Osteocyte (in vitro differentiated cells): ENCODE results near the gene FOSL1. TPM values are rescaled to one million over a fixed set of nuclear protein-coding genes. Genes with fewer than 3 reads are reported as not detected.
A peak's percentile ranks its signal among the peaks of the same experiment; 100 is the strongest.

Experiments used
- DNase-seq: peaks from one replicate; pipeline ENCODE4 v3.0.0; 2021; ENCODE audit warnings: mixed read lengths; ENCODE audit not compliant: unreplicated experiment; ENCODE audit errors: extremely low spot score
- H3K27ac Mint-ChIP-seq: one replicate; pipeline ENCODE4 v1.8.0; 2021; ENCODE audit warnings: mild to moderate bottlenecking, mixed read lengths; ENCODE audit not compliant: unreplicated experiment
- H3K27me3 Mint-ChIP-seq: one replicate; pipeline ENCODE4 v1.8.0; 2021; ENCODE audit warnings: mixed read lengths; ENCODE audit not compliant: unreplicated experiment
- H3K36me3 Mint-ChIP-seq: one replicate; pipeline ENCODE4 v1.8.0; 2021; ENCODE audit warnings: mixed read lengths; ENCODE audit not compliant: unreplicated experiment
- H3K4me1 Mint-ChIP-seq: one replicate; pipeline ENCODE4 v1.8.0; 2021; ENCODE audit warnings: mixed read lengths; ENCODE audit not compliant: unreplicated experiment
- H3K4me3 Mint-ChIP-seq: one replicate; pipeline ENCODE4 v1.8.0; 2021; ENCODE audit warnings: mild to moderate bottlenecking, moderate library complexity, mixed read lengths; ENCODE audit not compliant: unreplicated experiment
- H3K9me3 Mint-ChIP-seq: one replicate; pipeline ENCODE4 v1.8.0; 2021; ENCODE audit warnings: mixed read lengths; ENCODE audit not compliant: unreplicated experiment
- total RNA-seq: library from RNA; stranded (reverse); gene quantifications from 2 replicates; pipeline ENCODE4 v1.2.1, GENCODE V29; 2021
- TF ChIP-seq, protein P1 (sequence below): fragments of 200-600 bp; sonication (generic); IDR thresholded peaks from 2 replicates; pipeline ENCODE4 v1.5.0; 2021; ENCODE audit warnings: antibody characterized with exemption, mild to moderate bottlenecking, moderate library complexity

Gene FOSL1
- total RNA-seq, 1 donor from 2014 or later: 38.0 TPM

DNA sequence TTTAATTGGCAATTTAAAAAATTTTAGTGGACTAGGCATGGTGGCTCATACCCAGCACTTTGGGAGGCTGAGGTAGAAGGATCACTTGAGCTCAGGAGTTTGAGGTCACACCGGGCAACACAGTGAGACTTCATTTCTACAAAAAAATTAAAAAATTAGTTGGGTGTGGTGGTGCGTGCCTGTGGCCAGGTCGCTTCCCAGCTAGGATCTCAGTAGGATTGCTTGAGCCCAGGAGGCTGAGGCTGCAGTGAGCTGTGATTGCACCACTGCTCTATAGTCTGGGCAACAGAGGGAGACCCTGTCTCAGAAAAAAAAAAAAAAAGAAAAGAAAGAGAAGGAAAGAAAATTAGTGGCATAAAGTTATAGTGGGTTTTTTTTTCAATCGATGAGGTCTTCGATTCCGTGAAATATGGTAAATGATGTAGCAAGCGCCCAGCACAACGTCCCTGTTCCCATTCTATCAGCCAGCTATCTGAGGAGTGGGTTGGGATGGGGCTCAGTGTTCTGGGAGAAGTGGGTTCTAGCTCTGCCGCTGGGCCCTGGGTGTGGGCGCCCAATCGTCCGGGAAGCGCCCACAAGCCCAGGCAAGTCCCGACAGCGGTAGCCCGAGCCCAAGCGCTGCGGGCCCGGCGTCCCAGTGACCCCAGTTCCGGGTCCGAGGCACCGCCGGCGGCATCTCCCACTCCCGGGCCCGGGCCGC is 1.4 kb downstream of the FOSL1 start:
- Mint-ChIP-seq H3K9me3 (no peaks in the 10 kb centered on the region), H3K27ac (peak overlapping the region; percentile 97), H3K27me3 (no peaks in the 10 kb centered on the region), H3K4me1 (peaks cover 63% of the 10 kb centered on the region), H3K4me3 (peak overlapping the region; percentile 90), H3K36me3 (peaks cover 2% of the 10 kb centered on the region)
- TF ChIP-seq, protein P1, sequence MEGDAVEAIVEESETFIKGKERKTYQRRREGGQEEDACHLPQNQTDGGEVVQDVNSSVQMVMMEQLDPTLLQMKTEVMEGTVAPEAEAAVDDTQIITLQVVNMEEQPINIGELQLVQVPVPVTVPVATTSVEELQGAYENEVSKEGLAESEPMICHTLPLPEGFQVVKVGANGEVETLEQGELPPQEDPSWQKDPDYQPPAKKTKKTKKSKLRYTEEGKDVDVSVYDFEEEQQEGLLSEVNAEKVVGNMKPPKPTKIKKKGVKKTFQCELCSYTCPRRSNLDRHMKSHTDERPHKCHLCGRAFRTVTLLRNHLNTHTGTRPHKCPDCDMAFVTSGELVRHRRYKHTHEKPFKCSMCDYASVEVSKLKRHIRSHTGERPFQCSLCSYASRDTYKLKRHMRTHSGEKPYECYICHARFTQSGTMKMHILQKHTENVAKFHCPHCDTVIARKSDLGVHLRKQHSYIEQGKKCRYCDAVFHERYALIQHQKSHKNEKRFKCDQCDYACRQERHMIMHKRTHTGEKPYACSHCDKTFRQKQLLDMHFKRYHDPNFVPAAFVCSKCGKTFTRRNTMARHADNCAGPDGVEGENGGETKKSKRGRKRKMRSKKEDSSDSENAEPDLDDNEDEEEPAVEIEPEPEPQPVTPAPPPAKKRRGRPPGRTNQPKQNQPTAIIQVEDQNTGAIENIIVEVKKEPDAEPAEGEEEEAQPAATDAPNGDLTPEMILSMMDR: no peak
- no peak for DNase-seq

DNA sequence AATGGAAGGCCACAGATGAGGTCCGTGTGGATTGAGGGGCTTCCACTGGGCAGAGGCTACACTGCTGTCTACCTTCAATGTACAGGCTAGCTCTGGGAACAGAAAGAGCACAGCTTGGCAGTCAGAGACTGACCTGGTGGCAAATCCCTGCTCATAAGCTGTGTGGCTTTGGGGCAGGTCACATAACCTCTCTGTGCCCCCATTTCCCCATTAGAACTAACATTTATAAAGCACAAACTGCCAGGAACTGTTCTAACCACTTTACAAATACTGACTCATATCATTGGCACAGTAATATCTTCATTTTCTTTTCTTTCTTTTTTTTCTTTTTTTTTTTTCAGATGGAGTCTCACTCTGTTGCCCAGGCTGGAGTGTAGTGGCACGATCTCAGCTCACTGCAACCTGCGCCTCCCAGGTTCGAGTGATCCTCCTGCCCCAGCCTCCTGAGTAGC is 3.1 kb downstream of the FOSL1 start:
- no peak for DNase-seq

DNA sequence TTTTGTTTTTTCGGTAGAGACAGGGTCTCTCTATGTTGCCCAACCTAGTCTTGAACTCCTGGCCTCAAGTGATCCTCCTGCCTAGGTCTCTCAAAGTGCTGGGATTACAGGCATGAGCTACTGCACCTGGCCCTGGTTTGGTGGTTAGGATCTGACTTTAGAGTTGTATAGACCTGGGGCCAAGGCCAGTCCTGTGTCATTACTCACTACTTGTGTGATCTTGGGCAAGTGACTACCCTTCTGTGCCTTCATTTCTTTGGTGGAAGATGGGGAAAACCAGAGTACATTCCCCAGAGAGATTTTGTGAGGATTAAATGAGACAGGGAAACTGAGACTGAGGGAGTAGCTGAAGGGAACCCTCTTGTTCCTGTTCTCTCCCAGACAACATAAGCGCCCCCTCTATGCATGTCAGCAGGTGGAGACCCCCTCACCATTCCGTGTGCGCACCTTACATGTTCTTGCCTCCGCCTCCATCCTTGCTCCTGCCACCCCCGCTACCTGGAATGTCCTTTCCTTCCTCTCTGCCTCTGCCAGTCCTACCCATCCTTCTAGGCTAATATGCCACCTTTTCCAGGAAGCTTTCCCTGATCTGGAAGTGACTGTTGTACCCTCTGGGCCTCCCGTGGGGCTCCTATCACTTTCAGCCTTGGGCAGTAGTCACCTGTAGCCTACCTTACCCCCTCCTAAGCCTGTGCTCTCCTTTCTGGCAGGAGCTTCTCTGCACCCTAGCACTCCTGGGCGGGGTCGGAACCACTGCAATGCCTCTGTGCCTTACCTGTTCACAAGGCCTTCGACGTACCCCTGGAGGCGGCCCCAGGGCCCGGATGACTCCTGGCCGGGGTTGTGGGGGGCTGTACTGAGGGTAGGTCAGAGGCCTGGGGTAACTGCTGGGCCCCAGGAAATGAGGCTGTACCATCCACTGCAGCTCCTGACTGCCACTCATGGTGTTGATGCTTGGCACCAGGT is 3.9 kb downstream of the FOSL1 start:
- peak overlapping the region; percentile 79 for H3K27ac Mint-ChIP-seq
- peaks cover 57% of the 10 kb centered on the region for H3K4me1 Mint-ChIP-seq
- H3K27me3 Mint-ChIP-seq: no peaks in the 10 kb centered on the region
- no peak for DNase-seq
- no peaks in the 10 kb centered on the region for H3K9me3 Mint-ChIP-seq
- peaks cover 8% of the 10 kb centered on the region for H3K36me3 Mint-ChIP-seq
- H3K4me3 Mint-ChIP-seq: no peak overlapping the region
- TF ChIP-seq, protein P1: no peak

More for the DNA sequence above, 3.1 kb downstream of the FOSL1 start:
- no peaks in the 10 kb centered on the region for H3K27me3 Mint-ChIP-seq
- peaks cover 8% of the 10 kb centered on the region for H3K36me3 Mint-ChIP-seq
- H3K9me3 Mint-ChIP-seq: no peaks in the 10 kb centered on the region
- H3K4me1 Mint-ChIP-seq: peaks cover 61% of the 10 kb centered on the region
- H3K27ac Mint-ChIP-seq: peak overlapping the region; percentile 79
- TF ChIP-seq, protein P1: no peak
- peak overlapping the region; percentile 56 for H3K4me3 Mint-ChIP-seq

DNA sequence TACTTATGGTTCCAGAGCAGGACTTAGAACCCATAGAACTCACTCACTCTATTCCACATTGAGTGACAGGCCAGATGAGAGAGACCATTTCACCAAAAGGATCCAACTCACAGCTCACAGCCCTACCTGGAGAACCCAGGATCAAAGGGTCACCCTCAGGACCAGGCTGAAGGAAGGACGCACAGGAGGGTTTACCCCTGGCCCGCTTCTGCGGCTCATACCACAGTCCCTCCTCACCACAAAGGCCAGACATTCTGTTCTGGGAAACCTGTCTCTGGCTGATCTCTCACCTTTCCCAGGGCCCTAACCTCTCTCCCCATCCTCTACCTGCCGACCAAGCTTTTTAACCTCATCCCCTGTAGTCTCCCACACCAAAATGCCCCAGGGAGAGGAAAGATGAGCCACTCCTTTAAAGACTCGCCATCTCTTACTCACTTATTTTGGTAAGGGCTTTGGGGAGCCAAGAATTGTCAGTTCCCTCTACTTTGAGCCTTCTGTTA is 4.7 kb downstream of the FOSL1 start:
- no peaks in the 10 kb centered on the region for H3K9me3 Mint-ChIP-seq
- no peak overlapping the region for H3K4me3 Mint-ChIP-seq
- no peak for DNase-seq
- peaks cover 52% of the 10 kb centered on the region for H3K4me1 Mint-ChIP-seq
- no peaks in the 10 kb centered on the region for H3K27me3 Mint-ChIP-seq
- peak overlapping the region; percentile 79 for H3K27ac Mint-ChIP-seq
- H3K36me3 Mint-ChIP-seq: peaks cover 8% of the 10 kb centered on the region
- TF ChIP-seq, protein P1: no peak
